HepG2 (cell line): ENCODE results near the gene SLC66A3. TPM values are rescaled to one million over a fixed set of nuclear protein-coding genes. Genes with fewer than 3 reads are reported as not detected.

Source experiments
- ASH2L ChIP-seq: fragments of 300-600, 200-600 bp; sonication (generic); IDR thresholded peaks from 2 replicates; pipeline ENCODE4 v1.7.0; 2017; ENCODE audit warnings: low read depth, mild to moderate bottlenecking, moderate library complexity, mixed read lengths, low read length; ENCODE audit not compliant: insufficient read length
- ATF5 ChIP-seq: sonication (generic); formaldehyde crosslinking; IDR thresholded peaks from 2 replicates; pipeline ENCODE4 v1.4.0; 2020; ENCODE audit warnings: mild to moderate bottlenecking, low read depth, missing genetic modification reagents
- ATRX ChIP-seq: sonication (generic); formaldehyde crosslinking; IDR thresholded peaks from 2 replicates; pipeline ENCODE4 v1.4.0; 2020; ENCODE audit warnings: missing genetic modification reagents, borderline replicate concordance
- HOXA9 ChIP-seq: sonication (generic); formaldehyde crosslinking; IDR thresholded peaks from 2 replicates; pipeline ENCODE4 v1.8.1; 2022; ENCODE audit warnings: missing genetic modification reagents, mild to moderate bottlenecking, moderate library complexity, borderline replicate concordance
- KDM5B ChIP-seq: sonication (generic); formaldehyde crosslinking; IDR thresholded peaks from 2 replicates; pipeline ENCODE4 v1.4.0; 2020; ENCODE audit warnings: missing genetic modification reagents, mild to moderate bottlenecking, borderline replicate concordance
- KLF11 ChIP-seq: IDR thresholded peaks from 2 replicates; pipeline ENCODE4 v1.6.1; 2016; ENCODE audit warnings: missing compliant biosample characterization
- SPEN ChIP-seq: sonication (generic); formaldehyde crosslinking; IDR thresholded peaks from 2 replicates; pipeline ENCODE4 v1.5.1; 2020; ENCODE audit warnings: low read depth, mild to moderate bottlenecking, missing genetic modification reagents
- TCF7L2 ChIP-seq: IDR thresholded peaks from 2 replicates; pipeline ENCODE4 v1.6.1; 2011; ENCODE audit warnings: mild to moderate bottlenecking, low read depth, low read length, moderate library complexity
- U2AF2 ChIP-seq: fragments of 200-400 bp; formaldehyde crosslinking; IDR thresholded peaks from 2 replicates; pipeline ENCODE4 v1.6.1; 2017; ENCODE audit warnings: low read depth, mild to moderate bottlenecking, low read length
- ZFY ChIP-seq: sonication (generic); formaldehyde crosslinking; IDR thresholded peaks from 2 replicates; pipeline ENCODE4 v1.4.0; 2020; ENCODE audit warnings: missing genetic modification reagents
- ZNF275 ChIP-seq: sonication (generic); formaldehyde crosslinking; IDR thresholded peaks from 2 replicates; pipeline ENCODE4 v1.8.0; 2022; ENCODE audit warnings: missing genetic modification reagents, mild to moderate bottlenecking, inconsistent platforms, borderline replicate concordance
- ZNF317 ChIP-seq: sonication (generic); formaldehyde crosslinking; IDR thresholded peaks from 2 replicates; pipeline ENCODE4 v1.5.0; 2020; ENCODE audit warnings: mild to moderate bottlenecking, missing genetic modification reagents
- ZNF569 ChIP-seq: sonication (generic); formaldehyde crosslinking; IDR thresholded peaks from 2 replicates; pipeline ENCODE4 v1.5.0; 2020; ENCODE audit warnings: mild to moderate bottlenecking, missing genetic modification reagents, moderate library complexity, borderline replicate concordance
- ZNF615 ChIP-seq: sonication (generic); formaldehyde crosslinking; IDR thresholded peaks from 2 replicates; pipeline ENCODE4 v1.5.0; 2020; ENCODE audit warnings: mild to moderate bottlenecking, missing genetic modification reagents, borderline replicate concordance
- ZNF674 ChIP-seq: sonication (generic); formaldehyde crosslinking; IDR thresholded peaks from 2 replicates; pipeline ENCODE4 v1.5.0; 2020; ENCODE audit warnings: low read depth, mild to moderate bottlenecking, missing genetic modification reagents
- ZSCAN29 ChIP-seq: sonication (generic); formaldehyde crosslinking; conservative IDR thresholded peaks from 2 replicates; pipeline ENCODE4 v1.4.0; 2020; ENCODE audit warnings: mild to moderate bottlenecking, missing genetic modification reagents
- polyA plus RNA-seq, 8 experiments: library from polyadenylated mRNA; depleted of rRNA in 3 of 8; stranded (reverse) in 7 of 8; unstranded in 1 of 8; fragments of >200 nt; fragmentation: Illumina TruSeq in 4 of 8; extraction: Trizol in 4 of 8; gene quantifications; 2 replicates each; pipeline versions ENCODE4 v1.2.1 to v1.2.3, GENCODE V29; 2011 to 2016; ENCODE audit warnings: low read depth in 4 of 8, missing spikeins in 1 of 8, mixed read lengths in 1 of 8; ENCODE audit not compliant: insufficient read depth in 1 of 8
- total RNA-seq, 5 experiments: library from RNA; depleted of rRNA; stranded (reverse); fragments of >200 nt; fragmentation: Illumina TruSeq; extraction: Trizol; gene quantifications; 2 replicates each; pipeline ENCODE4 v1.2.3, GENCODE V29; 2016; ENCODE audit warnings: low read depth in 1 of 5
- TF ChIP-seq, protein P1 (sequence below): sonication (generic); formaldehyde crosslinking; IDR thresholded peaks from 2 replicates; pipeline ENCODE4 v1.8.1; 2023; ENCODE audit warnings: mild to moderate bottlenecking, missing genetic modification reagents
- TF ChIP-seq, protein P2 (sequence below): sonication (generic); formaldehyde crosslinking; IDR thresholded peaks from 2 replicates; pipeline ENCODE4 v1.5.0; 2020; ENCODE audit warnings: mild to moderate bottlenecking, missing genetic modification reagents
- TF ChIP-seq, protein P3 (sequence below): sonication (generic); formaldehyde crosslinking; IDR thresholded peaks from 2 replicates; pipeline ENCODE4 v1.5.1; 2020; ENCODE audit warnings: mild to moderate bottlenecking, moderate library complexity, missing genetic modification reagents

The SLC66A3 gene
- total and polyA plus RNA-seq, 2 of the 13 experiments (the other 11 are each of a cell fraction or from before 2014, with no cell fraction given) = 2.2 to 3.7 TPM

- TF ChIP-seq TCF7L2 (no peak), ZNF674 (CRISPR knock-in tag) (no peak), KDM5B (CRISPR knock-in tag) (no peak), ZFY (CRISPR knock-in tag) (no peak), ATF5 (CRISPR knock-in tag) (no peak), KLF11 (CRISPR knock-in tag) (no peak), U2AF2 (no peak), ZSCAN29 (CRISPR knock-in tag) (0 out of 2 replicates have a peak, but pooled peaks have one; percentile 48), ZNF615 (CRISPR knock-in tag) (0 out of 2 replicates have a peak, but pooled peaks have one; percentile 65), HOXA9 (CRISPR knock-in tag) (no peak), ATRX (CRISPR knock-in tag) (no peak), ZNF569 (CRISPR knock-in tag) (no peak), SPEN (CRISPR knock-in tag) (no peak), ZNF317 (CRISPR knock-in tag) (no peak; the same call in 1 of the 2 replicates), ASH2L (peak; percentile 24), ZNF275 (CRISPR knock-in tag) (no peak)
- TF ChIP-seq, protein P1, sequence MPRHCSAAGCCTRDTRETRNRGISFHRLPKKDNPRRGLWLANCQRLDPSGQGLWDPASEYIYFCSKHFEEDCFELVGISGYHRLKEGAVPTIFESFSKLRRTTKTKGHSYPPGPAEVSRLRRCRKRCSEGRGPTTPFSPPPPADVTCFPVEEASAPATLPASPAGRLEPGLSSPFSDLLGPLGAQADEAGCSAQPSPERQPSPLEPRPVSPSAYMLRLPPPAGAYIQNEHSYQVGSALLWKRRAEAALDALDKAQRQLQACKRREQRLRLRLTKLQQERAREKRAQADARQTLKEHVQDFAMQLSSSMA = peak; percentile 65; the same call in 1 of the 2 replicates
- TF ChIP-seq, protein P2, sequence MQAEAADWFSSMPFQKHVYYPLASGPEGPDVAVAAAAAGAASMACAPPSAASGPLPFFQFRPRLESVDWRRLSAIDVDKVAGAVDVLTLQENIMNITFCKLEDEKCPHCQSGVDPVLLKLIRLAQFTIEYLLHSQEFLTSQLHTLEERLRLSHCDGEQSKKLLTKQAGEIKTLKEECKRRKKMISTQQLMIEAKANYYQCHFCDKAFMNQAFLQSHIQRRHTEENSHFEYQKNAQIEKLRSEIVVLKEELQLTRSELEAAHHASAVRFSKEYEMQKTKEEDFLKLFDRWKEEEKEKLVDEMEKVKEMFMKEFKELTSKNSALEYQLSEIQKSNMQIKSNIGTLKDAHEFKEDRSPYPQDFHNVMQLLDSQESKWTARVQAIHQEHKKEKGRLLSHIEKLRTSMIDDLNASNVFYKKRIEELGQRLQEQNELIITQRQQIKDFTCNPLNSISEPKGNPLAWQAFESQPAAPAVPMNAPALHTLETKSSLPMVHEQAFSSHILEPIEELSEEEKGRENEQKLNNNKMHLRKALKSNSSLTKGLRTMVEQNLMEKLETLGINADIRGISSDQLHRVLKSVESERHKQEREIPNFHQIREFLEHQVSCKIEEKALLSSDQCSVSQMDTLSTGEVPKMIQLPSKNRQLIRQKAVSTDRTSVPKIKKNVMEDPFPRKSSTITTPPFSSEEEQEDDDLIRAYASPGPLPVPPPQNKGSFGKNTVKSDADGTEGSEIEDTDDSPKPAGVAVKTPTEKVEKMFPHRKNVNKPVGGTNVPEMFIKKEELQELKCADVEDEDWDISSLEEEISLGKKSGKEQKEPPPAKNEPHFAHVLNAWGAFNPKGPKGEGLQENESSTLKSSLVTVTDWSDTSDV = 0 out of 2 replicates have a peak, but pooled peaks have one; percentile 29
- TF ChIP-seq, protein P3, sequence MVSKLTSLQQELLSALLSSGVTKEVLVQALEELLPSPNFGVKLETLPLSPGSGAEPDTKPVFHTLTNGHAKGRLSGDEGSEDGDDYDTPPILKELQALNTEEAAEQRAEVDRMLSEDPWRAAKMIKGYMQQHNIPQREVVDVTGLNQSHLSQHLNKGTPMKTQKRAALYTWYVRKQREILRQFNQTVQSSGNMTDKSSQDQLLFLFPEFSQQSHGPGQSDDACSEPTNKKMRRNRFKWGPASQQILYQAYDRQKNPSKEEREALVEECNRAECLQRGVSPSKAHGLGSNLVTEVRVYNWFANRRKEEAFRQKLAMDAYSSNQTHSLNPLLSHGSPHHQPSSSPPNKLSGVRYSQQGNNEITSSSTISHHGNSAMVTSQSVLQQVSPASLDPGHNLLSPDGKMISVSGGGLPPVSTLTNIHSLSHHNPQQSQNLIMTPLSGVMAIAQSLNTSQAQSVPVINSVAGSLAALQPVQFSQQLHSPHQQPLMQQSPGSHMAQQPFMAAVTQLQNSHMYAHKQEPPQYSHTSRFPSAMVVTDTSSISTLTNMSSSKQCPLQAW = no peak; the same call in 1 of the 2 replicates
Measured at GRCh38 chr2:11154016-11154922, 998 bp upstream of the SLC66A3 start (continued).
